ENCODE results near the gene LPP.

Gene LPP

DNA sequence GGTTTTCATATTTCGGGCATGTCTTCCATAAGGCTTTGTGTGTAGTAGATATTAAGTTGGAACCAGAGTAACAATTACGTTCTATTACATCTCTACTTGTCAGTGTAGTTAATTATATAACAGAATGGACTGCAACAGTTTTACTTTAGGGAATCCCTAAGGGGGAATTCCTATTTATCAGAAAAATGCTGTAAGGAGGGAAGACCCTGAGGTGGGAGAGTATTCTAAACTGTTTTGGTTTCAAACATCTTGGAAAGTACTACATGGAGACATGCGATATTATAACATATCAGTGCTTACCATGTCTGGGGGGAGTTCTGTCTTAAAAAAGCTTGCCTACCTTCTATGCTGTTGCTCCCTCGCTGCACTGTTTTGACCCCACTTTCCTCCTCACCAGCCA lies 238.1 kb downstream of the LPP start:
- no peak for DNase-seq (ENCODE audit: low read depth in 1 of 2, low spot score in 1 of 2)

DNA sequence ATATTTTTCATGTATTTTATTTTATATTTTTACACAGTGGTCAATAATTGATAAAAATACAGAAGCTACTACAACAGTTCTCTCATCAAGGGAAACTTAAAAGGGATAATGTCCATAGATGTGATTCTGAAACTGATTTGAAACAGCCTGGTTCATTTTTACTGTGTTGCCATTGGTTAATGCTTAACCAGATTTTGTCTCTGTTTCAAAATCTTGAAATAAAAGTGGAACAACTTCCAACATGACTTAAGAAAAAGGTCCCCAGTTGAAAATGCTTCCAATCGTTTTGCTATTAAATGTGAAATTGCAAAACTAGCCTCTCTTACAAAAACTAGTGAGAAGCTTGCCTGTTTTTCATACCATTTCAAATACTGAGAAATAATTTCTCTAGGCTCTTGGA lies 240.7 kb downstream of the LPP start:
- DNase-seq (ENCODE audit: low read depth in 1 of 2, low spot score in 1 of 2): no peak

DNA sequence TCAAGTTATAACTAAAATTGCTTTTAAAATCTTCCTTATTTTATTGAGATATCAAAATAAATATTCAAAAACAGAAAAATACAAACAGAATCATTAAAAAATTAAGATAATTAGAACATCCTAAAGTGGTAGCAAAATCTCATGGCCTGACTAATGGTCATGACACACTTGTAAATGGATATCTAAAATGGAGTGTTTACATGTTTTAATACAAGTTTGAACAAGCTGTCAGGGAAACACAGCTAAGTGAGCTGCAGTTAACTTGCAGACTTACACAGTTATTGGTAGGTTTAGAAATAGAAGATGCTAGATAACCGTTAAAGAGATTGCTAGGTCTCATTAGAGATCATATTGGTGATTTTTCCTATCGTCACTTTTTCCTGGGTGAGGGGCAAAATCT lies 242.3 kb downstream of the LPP start:
- no peak for DNase-seq (ENCODE audit: low read depth in 1 of 2, low spot score in 1 of 2)

DNA sequence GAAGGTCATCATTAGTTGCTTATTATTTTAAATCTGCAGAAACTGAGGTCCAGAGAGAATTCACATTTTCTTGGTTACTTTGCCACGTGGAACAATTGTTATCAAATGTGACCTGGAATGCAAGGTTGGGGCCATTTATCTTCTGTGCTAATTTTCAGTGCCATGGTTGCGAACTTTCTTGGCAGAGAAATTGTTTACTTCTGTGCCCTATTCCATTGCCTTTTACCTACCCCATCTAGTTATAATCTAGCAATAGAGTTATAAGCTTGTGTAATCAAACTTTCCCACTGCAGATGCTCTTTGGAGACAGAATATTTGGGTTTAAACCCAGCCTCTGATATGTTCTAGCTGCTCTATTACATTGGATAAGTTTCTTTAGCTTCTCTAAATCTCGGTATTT lies 242.9 kb downstream of the LPP start:
- no peak for DNase-seq (ENCODE audit: low read depth in 1 of 2, low spot score in 1 of 2)

DNA sequence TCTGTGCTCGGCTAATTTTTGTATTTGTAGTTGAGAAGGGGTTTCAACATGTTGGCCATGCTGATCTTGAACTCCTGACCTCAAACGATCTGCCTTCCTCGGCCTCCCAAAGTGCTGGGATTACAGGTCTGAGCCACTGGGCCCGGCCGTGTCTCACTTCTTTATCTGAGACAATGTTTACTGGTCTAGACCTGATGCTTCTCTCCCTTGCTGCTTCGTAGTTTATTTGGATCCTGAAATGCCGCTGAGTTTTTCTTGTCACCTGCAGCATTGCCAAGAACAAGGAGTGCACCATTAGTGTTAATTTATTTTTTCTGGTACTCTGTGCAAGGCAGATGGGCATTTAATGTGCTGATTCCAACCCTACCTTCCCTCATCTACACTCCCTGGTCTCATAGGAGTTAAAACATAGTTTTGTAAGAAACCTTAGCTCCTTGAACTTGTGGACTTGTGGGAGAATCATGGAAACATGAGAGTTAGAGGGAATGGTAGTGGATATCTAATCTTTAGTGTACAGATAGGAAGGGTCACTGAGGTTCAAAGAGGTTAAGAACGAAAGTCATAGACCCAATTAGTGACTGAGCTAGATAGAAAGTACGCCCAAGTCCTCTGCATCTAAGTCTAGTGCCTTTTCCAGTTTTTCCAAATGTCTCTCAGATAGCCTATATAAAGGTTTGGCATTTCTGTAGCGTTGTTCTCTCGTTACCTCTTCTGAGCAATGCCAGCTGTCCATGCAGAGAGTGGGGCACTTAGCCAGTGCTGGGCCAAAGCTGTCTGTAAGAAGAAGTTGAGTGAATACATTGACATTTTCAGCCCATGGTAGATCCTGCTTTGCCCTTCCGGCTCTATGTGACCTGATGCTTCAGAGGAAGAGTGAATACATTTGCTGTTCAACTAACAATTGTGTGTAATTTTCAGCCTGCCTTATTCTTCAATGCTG lies 244.1 kb downstream of the LPP start:
- no peak for DNase-seq (ENCODE audit: low read depth in 1 of 2, low spot score in 1 of 2)

DNA sequence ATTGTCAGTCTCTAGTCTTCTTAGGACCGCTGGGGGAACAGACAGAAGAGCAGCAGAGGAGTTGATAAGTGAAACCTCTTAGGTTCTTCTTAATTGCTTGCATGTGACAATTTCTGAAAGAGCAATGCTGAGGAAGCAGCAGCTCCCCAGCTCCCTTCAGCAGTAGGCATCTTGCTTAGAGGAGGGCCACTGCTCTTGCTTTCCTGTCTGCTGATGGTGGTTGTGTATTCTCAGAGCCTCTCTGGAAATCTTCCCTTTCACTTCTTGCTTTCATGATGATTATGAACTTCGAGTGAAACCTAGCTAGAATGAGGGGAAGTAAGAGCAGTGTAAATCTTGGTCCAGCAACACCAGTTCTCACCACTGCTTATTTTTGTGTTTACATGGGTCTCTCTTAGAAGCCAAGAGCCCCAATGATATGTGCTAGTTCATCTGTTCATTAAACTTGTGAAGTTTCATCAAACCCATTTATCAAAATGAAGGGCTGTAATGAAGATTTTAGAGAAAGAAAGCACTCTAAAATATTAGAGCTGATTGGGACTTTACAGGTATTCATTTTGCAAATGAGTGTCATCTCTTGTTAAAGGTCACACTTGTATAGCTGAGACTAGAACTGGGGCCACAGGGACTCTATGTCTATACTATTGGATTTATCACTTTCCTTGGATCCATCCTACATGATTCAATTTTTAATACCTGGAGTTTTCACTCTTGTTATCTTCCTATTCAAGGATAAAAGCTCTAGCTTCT lies 246.7 kb downstream of the LPP start:
- no peak for DNase-seq (ENCODE audit: low read depth in 1 of 2, low spot score in 1 of 2)

DNA sequence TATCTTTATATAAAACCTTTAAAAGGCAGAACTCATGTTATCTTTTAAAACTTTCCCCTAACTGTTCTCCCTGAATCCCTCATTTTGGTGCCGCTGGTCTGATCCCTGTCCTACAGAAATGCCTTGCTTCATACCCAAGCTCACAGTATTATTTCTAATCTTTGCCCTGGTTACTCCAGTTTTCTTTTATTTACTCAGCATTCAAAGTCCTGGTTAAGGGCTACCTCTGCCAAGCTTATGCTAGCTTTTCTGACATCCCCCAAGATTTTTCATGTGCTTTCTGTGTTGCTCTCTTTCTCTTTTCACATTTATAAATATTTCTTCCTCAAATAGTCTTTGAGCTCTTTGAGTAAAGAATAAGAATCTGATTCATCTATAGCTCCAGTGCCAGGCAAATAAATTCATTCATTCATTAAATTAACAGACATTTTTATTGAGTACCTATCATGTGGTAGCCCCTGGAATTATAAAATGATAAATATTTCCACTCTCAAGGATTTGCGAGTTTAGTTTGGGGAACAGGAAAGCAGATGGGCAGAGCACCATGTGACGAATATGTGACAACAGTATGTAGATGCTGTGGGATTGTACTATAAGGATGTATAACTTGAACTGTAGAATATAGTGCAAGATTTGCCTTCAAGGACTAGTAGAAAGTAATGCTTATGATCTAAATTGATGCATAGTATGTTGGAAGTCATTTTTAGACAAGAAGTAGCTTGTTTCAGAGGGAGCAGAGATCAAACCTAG lies 247.5 kb downstream of the LPP start:
- no peak for DNase-seq (ENCODE audit: low read depth in 1 of 2, low spot score in 1 of 2)

DNA sequence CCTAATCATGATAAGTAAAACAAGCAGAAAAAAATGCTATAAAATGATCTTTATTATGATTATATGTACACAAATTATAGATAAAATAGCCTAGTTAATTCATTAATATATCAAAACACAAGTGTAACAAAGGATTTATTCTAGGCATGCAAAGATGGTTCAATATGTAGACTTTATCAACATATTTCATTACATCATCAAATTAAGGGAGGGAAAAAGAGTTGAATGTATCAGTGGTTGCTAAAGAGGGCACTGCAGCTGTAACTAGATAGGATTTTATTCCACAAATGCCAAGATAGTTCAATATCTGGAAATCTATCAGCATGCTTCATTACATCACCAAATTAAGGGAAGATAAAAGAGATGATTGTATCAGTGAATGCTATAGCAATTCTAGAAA lies 248.3 kb downstream of the LPP start:
- no peak for DNase-seq (ENCODE audit: low read depth in 1 of 2, low spot score in 1 of 2)

DNA sequence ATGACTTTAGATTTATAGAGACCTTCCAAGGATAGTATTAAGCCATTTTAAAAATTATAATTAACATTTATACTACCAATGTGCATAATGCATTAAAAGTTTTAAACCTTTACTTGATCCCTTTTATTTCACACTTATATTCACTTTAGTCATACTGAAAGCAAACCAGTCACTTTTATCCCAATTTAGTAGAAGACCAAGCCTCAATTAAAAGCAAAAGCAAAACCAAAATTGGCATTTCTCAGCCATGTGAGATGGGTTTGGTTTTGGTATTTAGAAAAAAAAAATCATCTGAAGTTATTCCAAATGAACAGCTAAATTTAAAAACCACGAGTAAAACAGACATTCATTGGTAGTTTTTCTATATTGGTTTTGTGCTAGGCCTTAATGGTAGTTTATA lies 249.4 kb downstream of the LPP start:
- DNase-seq (ENCODE audit: low read depth in 1 of 2, low spot score in 1 of 2): no peak

DNA sequence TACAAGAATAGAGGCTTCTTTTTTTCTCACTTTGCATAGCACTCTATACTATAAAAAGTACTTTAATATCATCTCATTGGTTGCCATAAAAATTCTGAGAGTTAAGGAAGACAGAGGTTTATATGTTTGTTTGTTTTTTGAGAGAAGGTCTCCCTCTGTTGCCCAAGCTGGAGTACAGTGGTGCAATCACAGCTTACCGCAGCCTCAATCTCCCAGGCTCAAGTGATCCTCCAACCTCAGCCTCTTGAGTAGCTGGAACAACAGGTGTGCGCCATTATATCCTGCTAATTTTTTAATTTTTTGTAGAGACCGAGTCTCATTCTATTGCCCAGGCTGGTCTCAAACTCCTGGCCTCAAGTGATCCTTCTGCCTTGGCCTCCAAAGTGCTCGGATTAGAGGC lies 250.2 kb downstream of the LPP start:
- DNase-seq (ENCODE audit: low read depth in 1 of 2, low spot score in 1 of 2): no peak

DNA sequence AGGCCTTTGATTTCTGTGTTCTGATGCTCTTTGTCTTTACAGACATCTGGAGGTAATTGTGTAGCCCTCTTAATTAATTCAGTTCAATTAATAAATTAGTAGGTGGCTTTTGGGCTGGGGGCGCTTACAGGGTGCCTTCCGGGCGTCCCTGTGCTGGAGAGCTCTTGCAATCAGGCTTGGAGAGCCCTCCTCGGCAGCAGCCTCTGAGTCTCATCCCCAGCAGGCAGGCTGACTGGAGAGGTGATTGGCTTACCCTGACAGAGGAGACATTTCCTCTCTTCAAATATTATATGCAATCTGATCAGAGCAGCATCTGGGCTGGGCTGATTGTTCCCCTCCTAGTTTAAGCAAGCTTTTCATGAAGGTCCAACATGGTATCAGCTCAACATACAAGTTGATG lies 250.7 kb downstream of the LPP start:
- DNase-seq (ENCODE audit: low read depth in 1 of 2, low spot score in 1 of 2): no peak

DNA sequence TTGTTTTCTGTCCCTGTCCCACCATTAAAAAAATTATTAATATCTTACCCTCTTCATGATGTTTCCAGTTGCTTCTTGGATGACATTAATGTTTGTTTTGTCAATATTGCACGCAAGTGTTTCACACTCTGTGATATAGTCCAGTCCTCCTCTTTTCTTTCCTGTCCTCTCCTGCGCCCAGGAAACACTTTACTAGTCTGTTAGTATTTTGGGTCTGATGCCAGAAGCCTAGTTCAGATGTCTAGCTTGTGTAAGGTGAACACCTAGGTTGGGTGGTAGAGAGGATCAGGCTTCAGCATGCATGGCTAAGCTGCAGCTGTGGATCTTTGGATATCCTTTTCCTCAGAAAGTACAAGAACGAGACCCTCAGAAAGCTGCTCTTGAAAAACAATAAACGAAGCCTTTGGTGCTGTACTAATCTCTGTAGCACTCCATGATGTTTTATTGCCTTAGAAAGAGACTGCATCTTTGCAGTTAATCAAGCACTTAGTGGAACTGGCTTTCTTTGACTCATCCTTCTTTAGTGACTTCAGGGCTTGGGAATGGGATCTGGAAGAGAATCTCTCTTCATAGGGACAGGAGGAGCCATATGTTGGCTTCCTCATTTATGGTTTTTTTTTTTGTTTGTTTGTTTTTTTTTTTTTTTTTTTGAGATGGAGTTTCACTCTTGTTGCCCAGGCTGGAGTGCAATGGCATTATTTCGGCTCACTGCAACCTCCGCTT lies 253.4 kb downstream of the LPP start:
- DNase-seq (ENCODE audit: low read depth in 1 of 2, low spot score in 1 of 2): no peak

DNA sequence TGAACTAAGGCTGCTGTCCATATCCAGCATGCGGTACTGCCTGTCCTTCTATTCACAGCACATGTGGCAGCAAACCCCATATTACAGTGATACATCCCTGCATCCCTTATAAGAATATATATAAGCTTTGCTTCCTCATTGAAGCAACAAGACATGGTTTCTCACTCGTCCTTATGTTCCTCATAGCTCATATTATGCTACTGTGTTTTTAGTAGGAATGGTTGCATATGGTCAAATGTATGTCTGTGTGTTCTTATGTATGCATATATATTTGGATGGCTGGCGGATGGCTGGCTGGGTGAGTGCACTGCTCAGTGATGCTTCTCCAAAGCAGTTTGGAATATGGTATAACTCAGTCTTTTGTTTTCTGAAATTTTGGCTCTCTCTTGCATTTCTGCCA lies 254.9 kb downstream of the LPP start:
- DNase-seq (ENCODE audit: low read depth in 1 of 2, low spot score in 1 of 2): no peak

DNA sequence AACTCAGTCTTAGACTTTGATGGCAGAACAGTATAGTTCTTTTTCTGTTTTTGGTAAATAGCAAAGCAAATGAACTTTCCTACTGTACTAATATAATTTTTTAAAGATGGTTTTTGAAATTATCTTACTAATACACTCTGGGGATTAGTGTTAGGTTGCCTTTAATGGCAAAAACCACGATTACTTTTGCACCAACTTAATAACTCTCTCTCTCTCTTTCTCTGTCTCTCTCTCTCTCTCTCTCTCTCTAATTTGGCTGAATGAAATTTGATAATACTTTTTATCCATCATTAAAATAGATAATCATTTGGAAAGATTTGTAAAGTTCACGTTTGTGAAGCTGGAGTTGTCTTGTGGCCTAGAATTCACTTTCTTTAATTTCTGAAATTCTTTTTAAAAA lies 257.8 kb downstream of the LPP start:
- DNase-seq (ENCODE audit: low read depth in 1 of 2, low spot score in 1 of 2): no peak

DNA sequence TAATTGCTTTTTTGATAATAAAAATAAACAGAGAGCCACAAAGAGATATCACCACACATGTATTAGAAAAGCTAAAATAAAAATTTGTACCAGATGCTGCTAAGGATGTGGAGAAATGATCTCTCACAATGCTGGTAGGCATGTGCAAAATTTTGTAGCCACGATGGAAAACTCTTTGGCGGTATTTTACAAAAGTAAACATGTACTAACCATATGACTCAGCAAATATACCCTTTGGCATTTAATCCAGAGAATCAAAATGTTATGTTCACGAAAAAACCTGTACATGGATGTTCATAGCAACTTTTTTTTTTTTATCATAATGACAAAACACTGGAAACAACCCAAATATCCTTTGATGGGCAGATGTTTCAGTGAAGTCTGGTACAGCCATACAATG lies 261.2 kb downstream of the LPP start:
- no peak for DNase-seq (ENCODE audit: low read depth in 1 of 2, low spot score in 1 of 2)

DNA sequence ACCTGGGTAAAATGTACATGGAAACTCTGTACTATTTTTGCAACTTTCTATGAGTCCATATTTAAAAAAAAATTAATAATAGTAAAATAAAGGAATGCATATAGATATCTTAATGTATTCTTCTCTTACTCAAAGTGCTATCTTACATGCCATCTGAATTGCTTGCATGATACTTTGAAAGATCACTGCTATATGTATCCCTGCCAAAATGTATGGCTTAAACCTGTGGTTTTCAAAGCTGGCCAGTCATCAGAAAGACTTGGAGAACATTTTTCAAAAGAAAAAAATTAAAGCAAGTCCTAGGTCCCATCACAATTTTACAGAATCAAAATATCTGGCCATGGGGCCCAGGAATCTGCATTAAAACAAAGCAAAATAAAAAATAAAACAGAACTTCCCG lies 262.1 kb downstream of the LPP start:
- no peak for DNase-seq (ENCODE audit: low read depth in 1 of 2, low spot score in 1 of 2)

DNA sequence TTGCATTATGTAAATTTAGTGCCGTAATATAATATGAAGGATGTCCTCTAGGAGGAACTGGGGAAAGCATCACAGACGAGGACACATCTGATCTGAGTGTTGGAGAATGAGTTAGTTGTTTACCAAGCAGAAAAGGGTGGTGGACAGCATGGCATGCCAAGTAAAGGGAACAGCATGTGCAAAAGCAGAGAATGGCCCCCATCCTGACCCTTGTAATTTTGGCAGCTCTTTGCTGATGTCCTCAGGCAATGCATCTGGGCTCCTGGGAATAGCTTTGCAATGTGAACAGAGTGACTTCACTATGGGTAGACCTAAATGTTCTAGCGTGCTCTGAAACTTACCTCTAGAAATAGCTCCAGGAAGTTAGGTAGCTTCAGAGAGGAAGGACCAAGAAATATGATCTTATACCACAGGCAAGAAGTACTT lies 263.3 kb downstream of the LPP start:
- DNase-seq (ENCODE audit: low read depth in 1 of 2, low spot score in 1 of 2): no peak

DNA sequence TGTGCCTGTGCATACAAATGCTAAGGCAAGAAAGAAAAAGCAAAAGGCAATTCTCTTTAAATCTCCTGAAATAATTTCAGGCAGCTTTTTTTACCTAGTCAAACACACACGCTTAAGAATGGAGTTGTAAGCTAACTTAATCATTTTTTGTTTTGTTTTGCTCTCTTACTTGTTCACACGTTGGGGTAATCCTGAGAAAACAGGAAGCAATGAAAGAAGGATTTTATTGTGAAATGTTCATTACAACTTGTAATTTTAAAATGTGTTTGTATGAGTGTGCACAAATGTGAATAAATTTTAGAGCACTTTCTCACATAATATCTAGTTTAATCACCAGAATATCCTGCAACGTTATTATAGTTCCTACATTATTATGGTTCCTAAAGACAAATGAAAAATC lies 263.8 kb downstream of the LPP start:
- DNase-seq (ENCODE audit: low read depth in 1 of 2, low spot score in 1 of 2): no peak

DNA sequence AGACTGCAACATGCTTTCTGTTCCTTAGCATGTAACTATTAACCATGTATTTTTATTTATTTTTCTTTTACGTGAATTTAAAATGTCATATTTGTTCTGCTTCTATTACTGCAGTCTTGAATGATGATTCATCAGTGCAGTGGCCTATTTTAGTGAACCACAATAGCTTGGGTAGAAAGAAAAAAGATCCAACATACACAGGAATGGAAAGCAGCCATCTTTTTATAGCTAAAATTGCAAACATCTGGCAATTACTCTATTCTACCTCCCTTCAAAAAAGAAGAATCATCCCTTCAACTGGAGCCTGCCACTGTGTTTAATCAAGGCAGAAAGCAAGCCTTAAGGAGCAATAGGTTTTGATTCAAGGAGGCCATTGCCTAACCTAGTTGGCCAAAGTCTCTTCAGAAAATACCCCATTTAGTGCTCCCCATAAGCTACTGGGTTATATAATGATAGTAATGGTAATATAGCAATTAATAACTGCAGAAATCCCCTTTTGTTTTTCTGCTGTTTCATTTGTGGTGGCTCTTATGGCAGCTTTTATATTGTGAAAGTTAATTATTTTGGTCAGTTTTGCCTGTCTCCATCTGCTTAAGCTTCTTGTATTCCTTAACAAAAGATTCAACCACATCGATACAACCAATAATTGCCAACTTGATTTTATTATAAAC lies 267.3 kb downstream of the LPP start:
- DNase-seq (ENCODE audit: low read depth in 1 of 2, low spot score in 1 of 2): no peak

DNA sequence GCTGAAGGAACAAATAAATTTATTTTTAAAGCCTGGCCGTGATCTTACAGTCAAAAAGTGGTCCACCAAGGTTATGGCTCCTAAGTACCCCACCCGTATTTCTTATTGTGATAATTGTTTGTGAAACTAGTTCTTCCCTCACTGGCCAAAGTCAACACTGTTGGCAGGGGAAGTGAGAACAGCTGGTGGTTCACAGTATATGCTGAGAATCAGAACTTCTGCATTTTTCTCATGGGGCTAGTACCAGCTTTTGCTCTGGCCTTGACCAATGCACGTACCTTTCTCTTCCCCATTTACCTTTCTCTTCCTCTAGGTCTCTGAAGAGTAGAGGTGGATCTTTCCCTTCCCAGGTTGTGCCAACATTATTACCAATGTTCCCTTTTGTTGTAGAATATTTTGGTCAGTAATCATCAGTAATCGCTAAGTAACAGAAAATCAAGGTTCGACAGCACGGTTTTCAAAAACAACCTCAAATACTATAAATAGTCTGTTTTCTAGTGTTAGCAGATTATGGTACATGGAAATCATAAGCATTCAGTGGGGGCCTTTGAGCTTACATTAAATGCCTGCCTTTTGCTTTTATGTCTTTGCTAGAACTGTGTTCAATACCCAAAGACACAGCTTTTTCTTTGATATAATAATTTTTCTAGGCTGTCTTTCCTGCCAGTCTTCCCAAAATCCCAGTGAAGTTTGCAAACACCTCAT lies 268.0 kb downstream of the LPP start:
- no peak for DNase-seq (ENCODE audit: low read depth in 1 of 2, low spot score in 1 of 2)
